Neuronal stem cell (in vitro differentiated cells): ENCODE measurements around the gene SLC66A3.

Source experiments
- DNase-seq: peaks from one replicate; pipeline ENCODE4 v3.0.0-alpha.2; 2013; ENCODE audit warnings: low spot score
- H2AFZ ChIP-seq: one replicate; pipeline ENCODE4 v1.6.1; 2013; ENCODE audit warnings: mild to moderate bottlenecking, low read length, inconsistent platforms
- H2AK5ac ChIP-seq: 2 replicates; pipeline ENCODE4 v1.6.1; 2013; ENCODE audit warnings: low read depth, mild to moderate bottlenecking, inconsistent platforms, low read length, moderate library complexity, mixed read lengths
- H2BK120ac ChIP-seq: 2 replicates; pipeline ENCODE4 v1.6.1; 2013; ENCODE audit warnings: low read depth, mild to moderate bottlenecking, inconsistent platforms, low read length, moderate library complexity, mixed read lengths
- H2BK12ac ChIP-seq: one replicate; pipeline ENCODE4 v1.6.1; 2013; ENCODE audit warnings: low read length, inconsistent platforms
- H2BK15ac ChIP-seq: 2 replicates; pipeline ENCODE4 v1.6.1; 2013; ENCODE audit warnings: mild to moderate bottlenecking, low read length, inconsistent platforms, mixed read lengths
- H2BK5ac ChIP-seq: one replicate; pipeline ENCODE4 v1.6.1; 2013; ENCODE audit warnings: inconsistent platforms, mild to moderate bottlenecking, low read length, moderate library complexity
- H3K14ac ChIP-seq: one replicate; pipeline ENCODE4 v1.6.1; 2013; ENCODE audit warnings: low read length, inconsistent platforms
- H3K18ac ChIP-seq: 2 replicates; pipeline ENCODE4 v1.6.1; 2013; ENCODE audit warnings: low read length, inconsistent platforms
- H3K23ac ChIP-seq: 2 replicates; pipeline ENCODE4 v1.6.1; 2013; ENCODE audit warnings: low read depth, mild to moderate bottlenecking, mixed read lengths, low read length, inconsistent platforms; ENCODE audit not compliant: poor library complexity
- H3K27ac ChIP-seq: replicated peaks from 3 replicates; pipeline ENCODE4 v1.5.1; 2013; ENCODE audit warnings: low read length, inconsistent platforms
- H3K27me3 ChIP-seq, 3 experiments: 2 replicates each; pipeline ENCODE4 v1.6.1; 2013; ENCODE audit warnings: low read length in 3 of 3, mild to moderate bottlenecking in 2 of 3, inconsistent platforms in 1 of 3, low read depth in 1 of 3, mixed read lengths in 1 of 3, moderate library complexity in 1 of 3; ENCODE audit not compliant: control insufficient read depth in 3 of 3, insufficient read depth in 3 of 3
- H3K36me3 ChIP-seq, 2 donors: replicated peaks in 1 of 2; 2 replicates each; pipeline ENCODE4 v1.6.1; 2013; ENCODE audit warnings: low read length in 2 of 2; ENCODE audit not compliant: control insufficient read depth in 2 of 2, insufficient read depth in 2 of 2
- H3K4ac ChIP-seq: 2 replicates; pipeline ENCODE4 v1.6.1; 2013; ENCODE audit warnings: inconsistent platforms, mild to moderate bottlenecking, low read length, moderate library complexity
- H3K4me1 ChIP-seq, 2 donors: 1 replicate in 1 of 2; 2 replicates in 1 of 2; pipeline ENCODE4 v1.6.1; 2013; ENCODE audit warnings: low read length in 2 of 2, low read depth in 1 of 2; ENCODE audit not compliant: control insufficient read depth in 2 of 2, insufficient read depth in 1 of 2
- H3K4me2 ChIP-seq: one replicate; pipeline ENCODE4 v1.6.1; 2013; ENCODE audit warnings: mild to moderate bottlenecking, low read length, inconsistent platforms; ENCODE audit not compliant: insufficient read depth, poor library complexity, severe bottlenecking
- H3K4me3 ChIP-seq, 2 donors: 2 replicates each; pipeline ENCODE4 v1.5.1; 2013; ENCODE audit warnings: low read length in 2 of 2, mild to moderate bottlenecking in 2 of 2, inconsistent platforms in 1 of 2, moderate library complexity in 1 of 2
- H3K79me1 ChIP-seq: one replicate; pipeline ENCODE4 v1.6.1; 2013; ENCODE audit warnings: low read depth, mild to moderate bottlenecking, inconsistent platforms, low read length, moderate library complexity
- H3K9ac ChIP-seq: one replicate; pipeline ENCODE4 v1.6.1; 2013; ENCODE audit warnings: mild to moderate bottlenecking, low read depth, low read length, inconsistent platforms; ENCODE audit not compliant: poor library complexity
- H3K9me3 ChIP-seq, 2 donors: replicated peaks in 1 of 2; 2 replicates each; pipeline versions ENCODE3 to v1.6.1; 2013; ENCODE audit warnings: low read length in 2 of 2, mild to moderate bottlenecking in 2 of 2, inconsistent platforms in 1 of 2, low read depth in 1 of 2, mixed read lengths in 1 of 2, moderate library complexity in 1 of 2; ENCODE audit not compliant: control insufficient read depth in 2 of 2, insufficient read depth in 1 of 2
- H4K8ac ChIP-seq: one replicate; pipeline ENCODE4 v1.6.1; 2013; ENCODE audit warnings: low read depth, mild to moderate bottlenecking, inconsistent platforms, low read length, moderate library complexity
- H4K91ac ChIP-seq: one replicate; pipeline ENCODE4 v1.6.1; 2013; ENCODE audit warnings: low read length, low read depth, mild to moderate bottlenecking, inconsistent platforms; ENCODE audit not compliant: poor library complexity
- WGBS, 2 donors: extraction: QIAGEN DNeasy Blood & Tissue Kit; methylation state at CpG; one replicate each; pipeline ENCODE4 v1.1.7; 2013; ENCODE audit warnings: missing lambda C conversion rate in 2 of 2, mixed read lengths in 1 of 2; ENCODE audit not compliant: insufficient read length in 2 of 2, insufficient replicate concordance in 1 of 2; ENCODE audit errors: extremely low coverage in 2 of 2; 5-methylcytosine and 5-hydroxymethylcytosine counted together

The SLC66A3 gene

GRCh38 chr2:11140492-11140891, 14.8 kb upstream of the SLC66A3 start:
- Histone ChIP-seq H3K27me3 (no peaks in the 10 kb centered on the region), H2AK5ac (no peak overlapping the region), H2BK120ac (no peak overlapping the region), H2BK5ac (no peak overlapping the region), H4K91ac (no peak overlapping the region), H3K27ac (no peak overlapping the region), H3K14ac (no peak overlapping the region), H2AFZ (no peak overlapping the region), H2BK15ac (no peak overlapping the region), H3K23ac (no peak overlapping the region), H2BK12ac (no peak overlapping the region), H3K18ac (no peak overlapping the region), H3K4me3 (no peak overlapping the region), H3K4me1 (no peaks in the 10 kb centered on the region), H3K36me3 (no peaks in the 10 kb centered on the region), H3K4me2 (no peak overlapping the region), H4K8ac (no peak overlapping the region), H3K4ac (no peak overlapping the region), H3K9me3 (no peaks in the 10 kb centered on the region), H3K79me1 (peaks cover 2% of the 10 kb centered on the region), H3K9ac (no peak overlapping the region)
- no CpG with 5 or more reads among the region's 4 CpGs for WGBS, 2 donors
- DNase-seq, result no peak

- no peak for DNase-seq
- no peak overlapping the region for H2BK5ac ChIP-seq
- no peak overlapping the region for H4K91ac ChIP-seq
- WGBS, 2 donors, result no CpG with 5 or more reads among the region's 4 CpGs
- no peak overlapping the region for H2BK120ac ChIP-seq
- H3K36me3 ChIP-seq, result no peaks in the 10 kb centered on the region
- H3K9me3 ChIP-seq, result peaks cover 0 to 3% of the 10 kb centered on the region in 2 donors
- no peak overlapping the region for H4K8ac ChIP-seq
- H3K4me3 ChIP-seq, result no peak overlapping the region
- peaks cover 2% of the 10 kb centered on the region for H3K79me1 ChIP-seq
- no peak overlapping the region for H3K4ac ChIP-seq
- no peak overlapping the region for H3K23ac ChIP-seq
- no peak overlapping the region for H3K18ac ChIP-seq
- H3K27ac ChIP-seq, result no peak overlapping the region
- H3K14ac ChIP-seq, result no peak overlapping the region
- H2AK5ac ChIP-seq, result no peak overlapping the region
- H3K9ac ChIP-seq, result no peak overlapping the region
- no peaks in the 10 kb centered on the region for H3K27me3 ChIP-seq
- no peak overlapping the region for H2BK15ac ChIP-seq
- H3K4me2 ChIP-seq, result no peak overlapping the region
- no peak overlapping the region for H2BK12ac ChIP-seq
- no peak overlapping the region for H2AFZ ChIP-seq
- H3K4me1 ChIP-seq, result no peaks in the 10 kb centered on the region
Observed at GRCh38 chr2:11141319-11141718, 13.9 kb upstream of the SLC66A3 start.

GRCh38 chr2:11142330-11142729, 12.9 kb upstream of the SLC66A3 start:
- DNase-seq, result no peak
- no peak overlapping the region for H3K18ac ChIP-seq
- H3K36me3 ChIP-seq, result no peaks in the 10 kb centered on the region
- no peak overlapping the region for H3K27ac ChIP-seq
- H2BK5ac ChIP-seq, result no peak overlapping the region
- H2AFZ ChIP-seq, result no peak overlapping the region
- no peak overlapping the region for H2BK12ac ChIP-seq
- no peak overlapping the region for H3K4me3 ChIP-seq
- no peak overlapping the region for H2BK15ac ChIP-seq
- no peak overlapping the region for H3K4me2 ChIP-seq
- no peak overlapping the region for H3K23ac ChIP-seq
- H3K27me3 ChIP-seq, result no peaks in the 10 kb centered on the region
- H4K8ac ChIP-seq, result no peak overlapping the region
- H3K79me1 ChIP-seq, result peaks cover 2% of the 10 kb centered on the region
- no peak overlapping the region for H3K4ac ChIP-seq
- H2BK120ac ChIP-seq, result no peak overlapping the region
- no peak overlapping the region for H4K91ac ChIP-seq
- whole genome bisulfite sequencing, 2 donors, result no CpG with 5 or more reads among the region's 3 CpGs
- H2AK5ac ChIP-seq, result no peak overlapping the region
- H3K14ac ChIP-seq, result no peak overlapping the region
- H3K9me3 ChIP-seq, result peaks cover 0 to 3% of the 10 kb centered on the region in 2 donors
- H3K9ac ChIP-seq, result no peak overlapping the region
- no peaks in the 10 kb centered on the region for H3K4me1 ChIP-seq

GRCh38 chr2:11142987-11143386, 12.3 kb upstream of the SLC66A3 start:
- no peaks in the 10 kb centered on the region for H3K36me3 ChIP-seq
- no peak overlapping the region for H4K91ac ChIP-seq
- no peak overlapping the region for H3K9ac ChIP-seq
- H2BK15ac ChIP-seq, result no peak overlapping the region
- no peaks in the 10 kb centered on the region for H3K27me3 ChIP-seq
- no peaks in the 10 kb centered on the region for H3K4me1 ChIP-seq
- no peak overlapping the region for H3K4ac ChIP-seq
- H2AK5ac ChIP-seq, result no peak overlapping the region
- H2BK5ac ChIP-seq, result no peak overlapping the region
- H3K79me1 ChIP-seq, result peaks cover 2% of the 10 kb centered on the region
- no peak for DNase-seq
- H3K4me3 ChIP-seq, result no peak overlapping the region
- no peak overlapping the region for H4K8ac ChIP-seq
- H2BK120ac ChIP-seq, result no peak overlapping the region
- H3K18ac ChIP-seq, result no peak overlapping the region
- no peak overlapping the region for H2BK12ac ChIP-seq
- H2AFZ ChIP-seq, result no peak overlapping the region
- WGBS, 2 donors, result no CpG with 5 or more reads among the region's 6 CpGs
- no peak overlapping the region for H3K27ac ChIP-seq
- H3K9me3 ChIP-seq, result peaks cover 0 to 3% of the 10 kb centered on the region in 2 donors
- no peak overlapping the region for H3K23ac ChIP-seq
- H3K14ac ChIP-seq, result no peak overlapping the region
- H3K4me2 ChIP-seq, result no peak overlapping the region
